GM12878 (cell line): ENCODE results near the gene ADCY10. TPM values are rescaled to one million over a fixed set of nuclear protein-coding genes. Genes with fewer than 3 reads are reported as not detected.

ENCODE experiments used
- ATAC-seq: fragments of 200-7000 bp; cut with Tn5 transposase; 3 replicates; pipeline ENCODE4 v1.9.1; 2020; ENCODE audit warnings: mild to moderate bottlenecking, moderate library complexity
- BruUV-seq: library from RNA; stranded (reverse); fragments of 400-500 nt; replicated peaks from 2 replicates; lab custom pipeline; 2021; lab: Mats Ljungman, UMichigan
- CTCF ChIA-PET: fragments of 300-600 bp; sonication (Branson Sonifier 250); formaldehyde crosslinking; extraction: SDS; loops from one replicate; lab custom pipeline; 2021; ENCODE audit warnings: inconsistent platforms; lab: Yijun Ruan, JAX
- POLR2A ChIA-PET: fragments of 350-600 bp; formaldehyde crosslinking; extraction: SDS; loops from one replicate; lab custom pipeline; 2021; ENCODE audit warnings: inconsistent platforms; lab: Charles Lee
- RAD21 ChIA-PET: fragments of 300-600 bp; sonication (Branson Sonifier 250); formaldehyde crosslinking; loops from one replicate; lab custom pipeline; 2023; ENCODE audit warnings: antibody characterized with exemption; ENCODE audit not compliant: unreplicated experiment; lab: Charles Lee
- SMC1A ChIA-PET: fragments of 300-600 bp; sonication (Branson Sonifier 250); formaldehyde crosslinking; loops from one replicate; lab custom pipeline; 2023; ENCODE audit not compliant: unreplicated experiment, uncharacterized antibody; lab: Charles Lee
- DNase-seq: peaks from one replicate; pipeline ENCODE4 v3.0.0-alpha.2; 2011; ENCODE audit warnings: low read depth, low spot score
- FAIRE-seq: peaks from 3 replicates; lab custom pipeline; 2011; peaks lifted over from hg19 to GRCh38; lab: Jason Lieb, UNC
- H2AFZ ChIP-seq: 2 replicates; pipeline ENCODE4 v1.6.0; 2011; ENCODE audit warnings: low read depth, low read length, control low read depth; ENCODE audit not compliant: control insufficient read depth
- H3K27ac ChIP-seq: 2 replicates; pipeline ENCODE4 v1.5.1; 2011; ENCODE audit warnings: control low read depth; ENCODE audit not compliant: control insufficient read depth, insufficient read depth
- H3K27me3 ChIP-seq, 2 experiments: replicated peaks in 1 of 2; 2 replicates each; pipeline versions ENCODE4 v1.6.0 to v1.6.1; 2011; ENCODE audit warnings: low read length in 1 of 2; ENCODE audit not compliant: control insufficient read depth in 2 of 2, insufficient read depth in 2 of 2
- H3K36me3 ChIP-seq, 2 experiments: 2 replicates each; pipeline ENCODE4 v1.5.1; 2011; ENCODE audit warnings: low read length in 1 of 2; ENCODE audit not compliant: control insufficient read depth in 2 of 2, insufficient read depth in 2 of 2
- H3K4me1 ChIP-seq: 2 replicates; pipeline ENCODE4 v1.6.1; 2011; ENCODE audit warnings: mild to moderate bottlenecking, low read length, moderate library complexity, mixed read lengths; ENCODE audit not compliant: control insufficient read depth, insufficient read depth
- H3K4me2 ChIP-seq: 2 replicates; pipeline ENCODE4 v1.6.0; 2011; ENCODE audit warnings: control low read depth; ENCODE audit not compliant: control insufficient read depth, insufficient read depth
- H3K4me3 ChIP-seq: fragments of 200-600 bp; sonication (generic); 2 replicates; pipeline ENCODE4 v1.5.1; 2016
- H3K79me2 ChIP-seq: 2 replicates; pipeline ENCODE4 v1.6.0; 2011; ENCODE audit warnings: low read length; ENCODE audit not compliant: control insufficient read depth, insufficient read depth
- H3K9ac ChIP-seq: 2 replicates; pipeline ENCODE4 v1.8.0; 2011; ENCODE audit warnings: low read length, control low read depth, mixed read lengths; ENCODE audit not compliant: control insufficient read depth, insufficient read depth
- H3K9me3 ChIP-seq: replicated peaks from 3 replicates; pipeline ENCODE4 v1.5.1; 2011; ENCODE audit warnings: mild to moderate bottlenecking, low read length; ENCODE audit not compliant: control insufficient read depth, insufficient read depth
- H4K20me1 ChIP-seq: 2 replicates; pipeline ENCODE4 v1.6.0; 2011; ENCODE audit not compliant: control insufficient read depth, insufficient read depth
- BCL3 ChIP-seq: IDR thresholded peaks from 2 replicates; pipeline ENCODE4 v1.6.1; 2011; ENCODE audit warnings: borderline replicate concordance, low read depth, mild to moderate bottlenecking, moderate library complexity, low read length; ENCODE audit not compliant: insufficient read depth, poor library complexity, severe bottlenecking
- CHD1 ChIP-seq: IDR thresholded peaks from 2 replicates; pipeline ENCODE4 v1.6.1; 2012; ENCODE audit warnings: low read depth, low read length, improper control_type of control experiment
- SMARCA5 ChIP-seq: fragments of 450-650 bp; IDR thresholded peaks from 2 replicates; pipeline ENCODE4 v1.6.1; 2017; ENCODE audit warnings: mild to moderate bottlenecking
- STAT1 ChIP-seq: fragments of 450-650 bp; conservative IDR thresholded peaks from 2 replicates; pipeline ENCODE4 v1.6.1; 2014; ENCODE audit warnings: antibody characterized with exemption, mild to moderate bottlenecking
- TCF12 ChIP-seq: IDR thresholded peaks from 2 replicates; pipeline ENCODE4 v1.6.1; 2011; ENCODE audit warnings: low read depth, mild to moderate bottlenecking, low read length
- ZNF384 ChIP-seq: IDR thresholded peaks from 2 replicates; pipeline ENCODE4 v1.6.1; 2012; ENCODE audit warnings: low read depth, mild to moderate bottlenecking, low read length, improper control_type of control experiment, borderline replicate concordance
- ZZZ3 ChIP-seq: IDR thresholded peaks from 2 replicates; pipeline ENCODE4 v1.6.1; 2011; ENCODE audit warnings: low read depth; ENCODE audit not compliant: control insufficient read depth, insufficient read length
- WGBS: methylation state at CpG from one replicate; pipeline ENCODE4 v1.1.6; 2016; ENCODE audit warnings: low lambda C conversion rate; ENCODE audit not compliant: insufficient replicate concordance, insufficient coverage; ENCODE audit errors: missing lambda C conversion rate; 5-methylcytosine and 5-hydroxymethylcytosine counted together
- in situ Hi-C: fragments of 300-500 bp; cut with MboI; formaldehyde crosslinking; loops from 9 replicates; pipeline ENCODE4 v1.14.3; 2018; ENCODE audit warnings: mixed read lengths
- intact Hi-C: fragments of 100-400 bp; cut with micrococcal nuclease; formaldehyde crosslinking; loops from one replicate; pipeline ENCODE4 v1.14.2; 2022; ENCODE audit not compliant: unreplicated experiment
- polyA plus RNA-seq, 11 experiments: library from polyadenylated mRNA; depleted of rRNA in 4 of 11; unstranded in 6 of 11; stranded (reverse) in 5 of 11; fragments of >200 nt; fragmentation: Nextera tagmentation in 4 of 11; fragmentation: Illumina TruSeq in 1 of 11; extraction: Ambion mirVana in 4 of 11; extraction: Trizol in 1 of 11; gene quantifications; 1 replicate in 1 of 11; 2 replicates in 10 of 11; pipeline versions ENCODE4 v1.2.1 to v1.2.3, GENCODE V29; 2011 to 2016; ENCODE audit warnings: inconsistent platforms in 2 of 11, missing spikeins in 2 of 11, low read depth in 1 of 11
- total RNA-seq, 4 experiments: library from RNA; depleted of rRNA in 3 of 4; stranded (reverse); fragments of >200 nt in 3 of 4; fragmentation: Illumina TruSeq in 1 of 4; extraction: Trizol in 1 of 4; gene quantifications; 2 replicates each; pipeline versions ENCODE4 v1.2.1 to v1.2.3, GENCODE V29; 2013 to 2021

Gene ADCY10
- total and polyA plus RNA-seq, 10 of the 15 experiments (the other 5 are each of a cell fraction or from before 2014, with no cell fraction given) = 0.13 to 0.22 TPM; not detected in 8

- H3K4me2 ChIP-seq = no peak overlapping the region
- ATAC-seq (no peak), DNase-seq (no peak), FAIRE-seq (no peak)
- intact Hi-C loops = loop anchor here (2.0 kb wide), 1 partner anchor 63 kb away; no protein-coding TSS in a partner anchor
- H3K27me3 ChIP-seq = no peaks in the 10 kb centered on the region
- no peaks in the 10 kb centered on the region for H3K9me3 ChIP-seq
- in situ Hi-C loops = no loop called here
- H3K9ac ChIP-seq = no peak overlapping the region
- TF ChIP-seq ZZZ3 = no peak
- no peak for TF ChIP-seq STAT1
- TF ChIP-seq ZNF384 = no peak
- no peak for TF ChIP-seq SMARCA5
- no peak for TF ChIP-seq CHD1
- TF ChIP-seq TCF12 = no peak
- TF ChIP-seq BCL3 = no peak
- no peaks in the 10 kb centered on the region for H3K4me1 ChIP-seq
- 37% methylated on average over 9 of the region's 9 CpGs for WGBS
- RAD21 ChIA-PET = no interaction called here
- SMC1A ChIA-PET = no interaction called here
- H3K79me2 ChIP-seq = no peaks in the 10 kb centered on the region
- no peak overlapping the region for H3K4me3 ChIP-seq
- H3K36me3 ChIP-seq = no peaks in the 10 kb centered on the region
- no peaks in the 10 kb centered on the region for H4K20me1 ChIP-seq
- no peak overlapping the region for H2AFZ ChIP-seq
- BruUV-seq = no TSS peak
- POLR2A ChIA-PET = no interaction called here
- CTCF ChIA-PET = no interaction called here
- H3K27ac ChIP-seq = no peak overlapping the region
These were observed 89.7 kb downstream of the ADCY10 start for GRCh38 chr1:167824163-167824794.
